Measurements from ENCODE around the gene NCAPD2. TPM values are rescaled to one million over a fixed set of nuclear protein-coding genes. Genes with fewer than 3 reads are reported as not detected.

NCAPD2 gene, protein sequence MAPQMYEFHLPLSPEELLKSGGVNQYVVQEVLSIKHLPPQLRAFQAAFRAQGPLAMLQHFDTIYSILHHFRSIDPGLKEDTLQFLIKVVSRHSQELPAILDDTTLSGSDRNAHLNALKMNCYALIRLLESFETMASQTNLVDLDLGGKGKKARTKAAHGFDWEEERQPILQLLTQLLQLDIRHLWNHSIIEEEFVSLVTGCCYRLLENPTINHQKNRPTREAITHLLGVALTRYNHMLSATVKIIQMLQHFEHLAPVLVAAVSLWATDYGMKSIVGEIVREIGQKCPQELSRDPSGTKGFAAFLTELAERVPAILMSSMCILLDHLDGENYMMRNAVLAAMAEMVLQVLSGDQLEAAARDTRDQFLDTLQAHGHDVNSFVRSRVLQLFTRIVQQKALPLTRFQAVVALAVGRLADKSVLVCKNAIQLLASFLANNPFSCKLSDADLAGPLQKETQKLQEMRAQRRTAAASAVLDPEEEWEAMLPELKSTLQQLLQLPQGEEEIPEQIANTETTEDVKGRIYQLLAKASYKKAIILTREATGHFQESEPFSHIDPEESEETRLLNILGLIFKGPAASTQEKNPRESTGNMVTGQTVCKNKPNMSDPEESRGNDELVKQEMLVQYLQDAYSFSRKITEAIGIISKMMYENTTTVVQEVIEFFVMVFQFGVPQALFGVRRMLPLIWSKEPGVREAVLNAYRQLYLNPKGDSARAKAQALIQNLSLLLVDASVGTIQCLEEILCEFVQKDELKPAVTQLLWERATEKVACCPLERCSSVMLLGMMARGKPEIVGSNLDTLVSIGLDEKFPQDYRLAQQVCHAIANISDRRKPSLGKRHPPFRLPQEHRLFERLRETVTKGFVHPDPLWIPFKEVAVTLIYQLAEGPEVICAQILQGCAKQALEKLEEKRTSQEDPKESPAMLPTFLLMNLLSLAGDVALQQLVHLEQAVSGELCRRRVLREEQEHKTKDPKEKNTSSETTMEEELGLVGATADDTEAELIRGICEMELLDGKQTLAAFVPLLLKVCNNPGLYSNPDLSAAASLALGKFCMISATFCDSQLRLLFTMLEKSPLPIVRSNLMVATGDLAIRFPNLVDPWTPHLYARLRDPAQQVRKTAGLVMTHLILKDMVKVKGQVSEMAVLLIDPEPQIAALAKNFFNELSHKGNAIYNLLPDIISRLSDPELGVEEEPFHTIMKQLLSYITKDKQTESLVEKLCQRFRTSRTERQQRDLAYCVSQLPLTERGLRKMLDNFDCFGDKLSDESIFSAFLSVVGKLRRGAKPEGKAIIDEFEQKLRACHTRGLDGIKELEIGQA (N-terminal part only)
- polyA plus RNA-seq: 12.3 to 34.6 TPM (median 33.7 TPM) in 3 replicates
- 10.5 TPM for polyA plus RNA-seq (2011; ENCODE audit: low read depth)
- 12.0 and 14.9 TPM in 2 replicates for polyA plus RNA-seq (2011; cell fraction: cytosol; rRNA removed)
- polyA plus RNA-seq (2011; cell fraction: nucleus; rRNA removed): 17.8 and 18.1 TPM in 2 replicates
- polyA plus RNA-seq (2012; ENCODE audit: low replicate concordance): 6.2 and 29.3 TPM in 2 replicates
- 18.2 to 60.7 TPM (median 52.1 TPM) in 3 replicates for polyA minus RNA-seq
- 25.1 TPM for polyA minus RNA-seq (2011; cell fraction: cytosol; rRNA and poly(A)+ RNA removed)
- polyA minus RNA-seq (2011; cell fraction: nucleus; rRNA and poly(A)+ RNA removed): 17.0 and 26.1 TPM in 2 replicates

DNA sequence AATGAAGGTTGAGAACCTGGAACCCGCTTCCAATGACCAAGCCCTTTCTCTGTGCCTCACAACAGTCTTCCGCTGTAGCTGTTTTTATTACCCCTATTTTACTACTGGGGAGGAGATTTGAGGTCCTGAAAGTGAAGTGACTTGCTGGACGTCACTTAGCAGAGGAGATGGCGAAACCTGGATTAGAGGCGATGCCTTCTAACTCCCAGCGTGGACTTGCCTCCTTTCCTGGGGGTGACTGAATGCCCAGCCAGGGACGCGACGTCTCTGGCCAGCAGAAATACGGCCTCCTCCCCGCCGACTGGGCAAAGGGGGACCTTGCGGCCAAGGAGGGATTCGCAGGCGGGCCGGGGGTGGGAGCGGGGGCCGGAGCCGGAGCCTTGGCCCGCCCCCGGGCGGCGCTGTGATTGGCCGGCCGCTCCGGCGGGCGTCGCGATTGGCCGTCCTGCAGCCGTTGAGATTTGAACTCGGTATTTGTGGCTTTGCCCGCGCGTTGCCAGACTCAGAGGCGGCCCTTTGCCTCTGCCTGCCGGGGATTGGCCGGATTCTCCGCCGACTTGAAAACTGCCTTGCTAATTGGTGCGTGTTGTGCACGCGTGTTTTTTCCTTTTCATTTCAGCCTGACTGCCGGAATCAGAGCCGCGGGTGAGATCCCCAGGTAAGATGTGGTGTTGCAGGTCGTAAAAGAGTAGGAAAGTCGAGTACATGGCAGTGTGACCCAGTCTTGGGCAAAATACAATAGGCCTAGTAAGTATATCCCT, at the start of gene NCAPD2:
Gene NCAPD2 (plus strand): TSS at position 606 of the 761 bp plus-strand sequence. CDS start 997 bp downstream, outside the sequence.
- dilution Hi-C loops (cut with MboI; ENCODE audit: extremely low pct_ligation_motif_present, low sequenced_read_pairs): no loop called here
- Histone ChIP-seq H3K4me1 (ENCODE audit: control insufficient read depth, extremely low read depth, insufficient read depth, low read length) (peaks cover 23% of the 10 kb centered on the region), H3K9ac (ENCODE audit: control insufficient read depth, extremely low read depth, insufficient read depth, low read length) (peak within 1 kb of the TSS; percentile 95), H3K9me3 (ENCODE audit: control insufficient read depth, low read depth, low read length) (no peaks in the 10 kb centered on the region), H3K27ac (ENCODE audit: control insufficient read depth, insufficient read depth, low read length) (peak within 1 kb of the TSS; percentile 89), H3K27me3 (ENCODE audit: control insufficient read depth, extremely low read depth, insufficient read depth, low read length) (no peaks in the 10 kb centered on the region), H3K4me2 (ENCODE audit: control insufficient read depth, extremely low read depth, insufficient read depth, low read depth, low read length) (peak within 1 kb of the TSS; percentile 99), H4K20me1 (ENCODE audit: control insufficient read depth, extremely low read depth, insufficient read depth, low read length) (no peaks in the 10 kb centered on the region), H3K79me2 (ENCODE audit: control insufficient read depth, insufficient read depth, low read length) (peaks cover 42% of the 10 kb centered on the region), H2AFZ (ENCODE audit: control insufficient read depth, low read length) (peak within 1 kb of the TSS; percentile 98), H3K9me1 (ENCODE audit: control insufficient read depth, extremely low read depth, insufficient read depth, low read length) (no peaks in the 10 kb centered on the region), H3K4me3 (ENCODE audit: control insufficient read depth in 2 of 3, extremely low read depth in 1 of 3, insufficient read depth in 2 of 3, low read depth in 1 of 3, low read length in 3 of 3) (peak within 1 kb of the TSS; percentile 48 to 99 (median 95)), H3K36me3 (ENCODE audit: control insufficient read depth in 2 of 2, extremely low read depth in 1 of 2, insufficient read depth in 2 of 2, low read length in 2 of 2) (peaks cover 4 to 6% of the 10 kb centered on the region in 2 experiments)
- DNase-seq (ENCODE audit: low read depth, low spot score) (no peak), FAIRE-seq (no peak)
- no peak for TF ChIP-seq EZH2 (IDR thresholded peaks at IDR 0.05; ENCODE audit: low read length)
- TF ChIP-seq, protein P1, sequence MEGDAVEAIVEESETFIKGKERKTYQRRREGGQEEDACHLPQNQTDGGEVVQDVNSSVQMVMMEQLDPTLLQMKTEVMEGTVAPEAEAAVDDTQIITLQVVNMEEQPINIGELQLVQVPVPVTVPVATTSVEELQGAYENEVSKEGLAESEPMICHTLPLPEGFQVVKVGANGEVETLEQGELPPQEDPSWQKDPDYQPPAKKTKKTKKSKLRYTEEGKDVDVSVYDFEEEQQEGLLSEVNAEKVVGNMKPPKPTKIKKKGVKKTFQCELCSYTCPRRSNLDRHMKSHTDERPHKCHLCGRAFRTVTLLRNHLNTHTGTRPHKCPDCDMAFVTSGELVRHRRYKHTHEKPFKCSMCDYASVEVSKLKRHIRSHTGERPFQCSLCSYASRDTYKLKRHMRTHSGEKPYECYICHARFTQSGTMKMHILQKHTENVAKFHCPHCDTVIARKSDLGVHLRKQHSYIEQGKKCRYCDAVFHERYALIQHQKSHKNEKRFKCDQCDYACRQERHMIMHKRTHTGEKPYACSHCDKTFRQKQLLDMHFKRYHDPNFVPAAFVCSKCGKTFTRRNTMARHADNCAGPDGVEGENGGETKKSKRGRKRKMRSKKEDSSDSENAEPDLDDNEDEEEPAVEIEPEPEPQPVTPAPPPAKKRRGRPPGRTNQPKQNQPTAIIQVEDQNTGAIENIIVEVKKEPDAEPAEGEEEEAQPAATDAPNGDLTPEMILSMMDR (optimal IDR thresholded peaks at IDR 0.05 in 1 of 3, IDR thresholded peaks at IDR 0.05 in 1 of 3, conservative IDR thresholded peaks at IDR 0.05 in 1 of 3; ENCODE audit: extremely low read depth in 1 of 3, insufficient read depth in 2 of 3, low read length in 3 of 3): no peak
